Spleen (tissue), 11 donors: ENCODE measurements around the gene IQGAP2. TPM values are rescaled to one million over a fixed set of nuclear protein-coding genes. Genes with fewer than 3 reads are reported as not detected.
"Not testable (repeated sequence)": the region's sequence is repeated elsewhere in the genome, so short reads cannot be mapped to it uniquely, and the experiment has no call there.

Experiments
- DNase-seq: peaks from one replicate; pipeline ENCODE4 v3.0.0-alpha.2; 2020
- H3K27ac ChIP-seq, 8 donors: fragments of 200-600 bp; sonication (generic) in 7 of 8; 1 replicate in 4 of 8; 2 replicates in 4 of 8; pipeline versions ENCODE4 v1.5.0 to v1.8.0; 2016 to 2021; ENCODE audit warnings: inconsistent platforms in 4 of 8, mild to moderate bottlenecking in 4 of 8, moderate library complexity in 1 of 8
- H3K27me3 ChIP-seq, 7 donors: fragments of 200-600 bp; sonication (generic) in 6 of 7; replicated peaks in 1 of 7; 1 replicate in 4 of 7; 2 replicates in 3 of 7; pipeline versions ENCODE4 v1.5.0 to v1.8.0; 2016 to 2021; ENCODE audit warnings: inconsistent platforms in 3 of 7, mild to moderate bottlenecking in 1 of 7
- H3K36me3 ChIP-seq, 6 donors: fragments of 200-600 bp; sonication (generic) in 5 of 6; 1 replicate in 4 of 6; 2 replicates in 2 of 6; pipeline versions ENCODE4 v1.5.0 to v1.8.0; 2016 to 2021; ENCODE audit warnings: inconsistent platforms in 2 of 6
- H3K4me1 ChIP-seq, 6 donors: fragments of 200-600 bp; sonication (generic) in 5 of 6; 1 replicate in 3 of 6; 2 replicates in 3 of 6; pipeline versions ENCODE4 v1.5.0 to v1.8.0; 2016 to 2021; ENCODE audit warnings: inconsistent platforms in 3 of 6
- H3K4me3 ChIP-seq, 8 donors: fragments of 200-600 bp; sonication (generic) in 7 of 8; 1 replicate in 4 of 8; 2 replicates in 4 of 8; pipeline versions ENCODE4 v1.5.0 to v1.8.0; 2016 to 2021; ENCODE audit warnings: inconsistent platforms in 4 of 8, mild to moderate bottlenecking in 4 of 8, moderate library complexity in 2 of 8
- H3K9me3 ChIP-seq, 8 donors: fragments of 200-600 bp; sonication (generic) in 7 of 8; 1 replicate in 4 of 8; 2 replicates in 4 of 8; pipeline versions ENCODE4 v1.5.0 to v1.8.0; 2016 to 2021; ENCODE audit warnings: inconsistent platforms in 4 of 8
- CTCF ChIP-seq, 11 experiments: fragments of 200-600 bp in 7 of 11; fragments of 450-650 bp in 4 of 11; sonication (generic) in 4 of 11; IDR thresholded peaks in 8 of 11; conservative IDR thresholded peaks in 3 of 11; 1 replicate in 7 of 11; 2 replicates in 4 of 11; pipeline versions ENCODE4 v1.4.0 to v1.8.0; 2016 to 2021; ENCODE audit warnings: antibody characterized with exemption in 11 of 11, inconsistent platforms in 4 of 11, mild to moderate bottlenecking in 1 of 11
- POLR2A ChIP-seq, 3 donors: fragments of 450-650 bp; IDR thresholded peaks; one replicate each; pipeline ENCODE4 v1.5.1; 2017; ENCODE audit warnings: antibody characterized with exemption in 3 of 3, mild to moderate bottlenecking in 1 of 3
- POLR2AphosphoS5 ChIP-seq, 3 donors: sonication (generic); formaldehyde crosslinking; IDR thresholded peaks; one replicate each; pipeline ENCODE4 v1.5.1; 2017; ENCODE audit warnings: antibody characterized with exemption in 3 of 3
- WGBS, 5 donors: extraction: QIAGEN DNeasy Blood & Tissue Kit in 3 of 5; methylation state at CpG; one replicate each; pipeline versions ENCODE4 v1.1.5 to v1.1.7; 2013 to 2018; 5-methylcytosine and 5-hydroxymethylcytosine counted together
- intact Hi-C: fragments of 100-400 bp; cut with DNase I; formaldehyde crosslinking; loops from one replicate; pipeline ENCODE4 v1.15.0; 2023; ENCODE audit warnings: low total_unique reads
- polyA plus RNA-seq, 3 donors: library from polyadenylated mRNA; stranded (reverse); fragments of 200-250 nt; gene quantifications; one replicate each; pipeline ENCODE4 v1.2.1, GENCODE V29; 2013
- total RNA-seq, 7 donors: library from RNA; depleted of rRNA in 3 of 7; stranded (reverse); fragments of >200 nt in 3 of 7; fragmentation: NEBNext Ultra II Directional in 4 of 7; extraction: Animal tissue kit (Norgen Biotek cat#: 25700) in 4 of 7; gene quantifications; one replicate each; pipeline versions ENCODE4 v1.1.0 to v1.2.1, GENCODE V29; 2016 to 2021
- donor health status: healthy with polysubstance abuse.
- donor health status: DM: no; HTN: no; CAD: no; lungs with moderate emphysema.
- donor health status: DM: no; HTN: no; CAD: no.
- donor health status: Bipolar disorder and iron deficiency.
- donor health status: healthy.
- donor health status: DM: no; HTN: no; CAD: no.
- donor health status: DM: yes; HTN: yes; CAD: no.

IQGAP2 gene
- total and polyA plus RNA-seq, 10 donors = 9.3 to 83.6 (median 52.8) TPM

- DNase-seq = no peak
- TF ChIP-seq POLR2AphosphoS5 (IDR thresholded peaks at IDR 0.05) = no peak
- WGBS, 5 donors = 50 to 80% (median 76%) methylated on average over 4 of the region's 4 CpGs
- H3K9me3 ChIP-seq = no peaks in the 10 kb centered on the region
- intact Hi-C loops = no loop called here
- peaks cover 17 to 79% (median 61%) of the 10 kb centered on the region in 6 donors for H3K4me1 ChIP-seq
- no peaks in the 10 kb centered on the region for H3K36me3 ChIP-seq
- H3K27me3 ChIP-seq = no peaks in the 10 kb centered on the region
- no peak overlapping the region for H3K4me3 ChIP-seq
- peak overlapping the region in 3 of 8 donors; percentile 12 to 84 (median 82) for H3K27ac ChIP-seq
These were observed 142.1 kb downstream of the IQGAP2 start for GRCh38 chr5:76545184-76545583.

- no peak for DNase-seq
- 43 to 55% (median 46%) methylated on average over 8 of the region's 8 CpGs for WGBS, 5 donors
- H3K36me3 ChIP-seq = no peaks in the 10 kb centered on the region
- intact Hi-C loops = no loop called here
- no peak for TF ChIP-seq POLR2A (IDR thresholded peaks at IDR 0.05)
- peak in 1 of 3 donors; percentile 13 for TF ChIP-seq POLR2AphosphoS5 (IDR thresholded peaks at IDR 0.05)
- H3K27ac ChIP-seq = peak overlapping the region; percentile 48 to 93 (median 80)
- H3K27me3 ChIP-seq = no peaks in the 10 kb centered on the region
- no peaks in the 10 kb centered on the region for H3K9me3 ChIP-seq
- peak overlapping the region in 1 of 8 donors; percentile 51 for H3K4me3 ChIP-seq
- H3K4me1 ChIP-seq = peaks cover 17 to 72% (median 61%) of the 10 kb centered on the region in 6 donors
These were observed 143.5 kb downstream of the IQGAP2 start for GRCh38 chr5:76546497-76547102.

GRCh38 chr5:76547242-76547890 lies 144.3 kb downstream of the IQGAP2 start:
- no peaks in the 10 kb centered on the region for H3K27me3 ChIP-seq
- peak overlapping the region; percentile 48 to 93 (median 80) for H3K27ac ChIP-seq
- TF ChIP-seq POLR2A (IDR thresholded peaks at IDR 0.05) (no peak), POLR2AphosphoS5 (IDR thresholded peaks at IDR 0.05) (peak in 2 of 3 donors; percentile 42 to 79)
- H3K4me3 ChIP-seq = peak overlapping the region in 1 of 8 donors; percentile 51
- H3K36me3 ChIP-seq = no peaks in the 10 kb centered on the region
- no peaks in the 10 kb centered on the region for H3K9me3 ChIP-seq
- no peak for DNase-seq
- 9 to 20% (median 12%) methylated on average over 4 of the region's 4 CpGs for WGBS, 5 donors
- intact Hi-C loops = no loop called here
- H3K4me1 ChIP-seq = peaks cover 17 to 64% (median 54%) of the 10 kb centered on the region in 6 donors

GRCh38 chr5:76547891-76548524 lies 144.9 kb downstream of the IQGAP2 start:
- Histone ChIP-seq H3K27me3 (no peaks in the 10 kb centered on the region), H3K9me3 (no peaks in the 10 kb centered on the region), H3K27ac (peak overlapping the region; percentile 9 to 93 (median 80)), H3K4me3 (peak overlapping the region in 1 of 8 donors; percentile 51), H3K36me3 (no peaks in the 10 kb centered on the region), H3K4me1 (peaks cover 17 to 58% (median 48%) of the 10 kb centered on the region in 6 donors)
- no peak for DNase-seq
- WGBS, 5 donors = 78 to 83% (median 79%) methylated on average over 3 of the region's 3 CpGs
- no peak for TF ChIP-seq POLR2A (IDR thresholded peaks at IDR 0.05)
- intact Hi-C loops = no loop called here

GRCh38 chr5:76548525-76549229 lies 145.6 kb downstream of the IQGAP2 start:
- intact Hi-C loops = no loop called here
- Histone ChIP-seq H3K27me3 (no peaks in the 10 kb centered on the region), H3K4me1 (peaks cover 17 to 51% (median 42%) of the 10 kb centered on the region in 6 donors), H3K36me3 (no peaks in the 10 kb centered on the region), H3K9me3 (no peaks in the 10 kb centered on the region), H3K27ac (peak overlapping the region; percentile 9 to 93 (median 80)), H3K4me3 (no peak overlapping the region)
- DNase-seq = no peak
- TF ChIP-seq POLR2A (IDR thresholded peaks at IDR 0.05) = no peak
- no peak for TF ChIP-seq POLR2AphosphoS5 (IDR thresholded peaks at IDR 0.05)
- no peak for TF ChIP-seq CTCF (IDR thresholded peaks at IDR 0.05 in 8 of 11, conservative IDR thresholded peaks at IDR 0.05 in 3 of 11)
- WGBS, 5 donors = 82 to 90% (median 87%) methylated on average over 3 of the region's 3 CpGs

- H3K36me3 ChIP-seq, intact Hi-C loops, H3K4me3 ChIP-seq, DNase-seq, H3K27me3 ChIP-seq, H3K9me3 ChIP-seq, H3K27ac ChIP-seq: not testable (repeated sequence)
- WGBS, 5 donors = 96 to 97% (median 96%) methylated on average over 29 to 34 of the region's 34 CpGs
- peaks cover 12 to 32% (median 28%) of the 10 kb centered on the region in 6 donors for H3K4me1 ChIP-seq
These were observed 147.8 kb downstream of the IQGAP2 start for GRCh38 chr5:76550881-76551280.
